Central memory CD4-positive, alpha-beta T cell (primary cell): ENCODE results near the gene ZFHX2.
A peak's percentile ranks its signal among the peaks of the same experiment; 100 is the strongest.

Source experiments
- DNase-seq: peaks from one replicate; pipeline ENCODE4 v3.0.0; 2022

ZFHX2 gene

GRCh38 chr14:23572524-23572828 is 20.9 kb upstream of the ZFHX2 start:
- DNase-seq: no peak

GRCh38 chr14:23571701-23572523 is 20.3 kb upstream of the ZFHX2 start:
- DNase-seq: no peak

GRCh38 chr14:23570806-23571483 is 19.4 kb upstream of the ZFHX2 start:
- no peak for DNase-seq

GRCh38 chr14:23569443-23570151 is 18.0 kb upstream of the ZFHX2 start:
- DNase-seq: no peak

GRCh38 chr14:23568600-23569331 is 17.2 kb upstream of the ZFHX2 start:
- no peak for DNase-seq

GRCh38 chr14:23568021-23568599 is 16.5 kb upstream of the ZFHX2 start:
- no peak for DNase-seq

GRCh38 chr14:23567186-23568020 is 15.8 kb upstream of the ZFHX2 start, which contains the start of gene AP1G2:
Gene AP1G2 (minus strand): TSS chr14:23567791. CDS start chr14:23567314, 477 bp downstream.
- peak; percentile 83 for DNase-seq

- no peak for DNase-seq
These were observed 15.2 kb upstream of the ZFHX2 start for GRCh38 chr14:23566778-23567185.

- DNase-seq: no peak
These were observed 14.7 kb upstream of the ZFHX2 start for GRCh38 chr14:23566112-23566777.

- no peak for DNase-seq
These were observed 14.1 kb upstream of the ZFHX2 start for GRCh38 chr14:23565626-23566025.

GRCh38 chr14:23564876-23565275 is 13.3 kb upstream of the ZFHX2 start:
- DNase-seq: no peak

GRCh38 chr14:23564181-23564812 is 12.7 kb upstream of the ZFHX2 start:
- DNase-seq: no peak

- no peak for DNase-seq
These were observed 12.1 kb upstream of the ZFHX2 start for GRCh38 chr14:23563473-23564180.

GRCh38 chr14:23562822-23563472 is 11.4 kb upstream of the ZFHX2 start:
- DNase-seq: peak; percentile 52

GRCh38 chr14:23561873-23562821 is 10.6 kb upstream of the ZFHX2 start:
- no peak for DNase-seq

GRCh38 chr14:23561259-23561658 is 9.7 kb upstream of the ZFHX2 start:
- DNase-seq: no peak

GRCh38 chr14:23559926-23560520 is 8.5 kb upstream of the ZFHX2 start:
- DNase-seq: no peak
